ENCODE data around the gene CNOT6.

DNA sequence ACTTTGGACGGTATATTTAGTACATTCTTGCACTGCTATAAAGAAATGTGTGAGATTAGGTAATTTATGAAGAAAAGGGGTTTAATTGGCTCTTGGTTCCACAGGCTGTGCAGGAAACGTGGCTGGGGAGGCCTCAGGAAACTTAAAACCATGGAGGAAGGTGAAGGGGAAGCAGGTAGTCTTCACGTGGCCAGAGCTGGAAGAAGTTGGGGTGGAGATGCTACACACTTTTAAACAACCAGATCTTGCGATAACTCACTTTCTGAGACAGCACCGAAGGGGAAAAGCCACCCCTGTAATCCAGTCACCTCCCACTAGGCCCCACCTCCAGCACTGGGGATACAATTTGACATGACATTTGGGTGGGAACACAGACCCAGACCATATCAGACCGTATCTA lies 13.5 kb downstream of the CNOT6 start:
- no peak for TF ChIP-seq CTCF (IDR thresholded peaks at IDR 0.05)
- TF ChIP-seq ZFX (IDR thresholded peaks at IDR 0.05; ENCODE audit: borderline replicate concordance) = no peak
